ENCODE results near the gene RBMS2. TPM values are rescaled to one million over a fixed set of nuclear protein-coding genes. Genes with fewer than 3 reads are reported as not detected.

RBMS2 gene
- total RNA-seq, 1 donor from 2014 or later = 37.2 TPM

DNA sequence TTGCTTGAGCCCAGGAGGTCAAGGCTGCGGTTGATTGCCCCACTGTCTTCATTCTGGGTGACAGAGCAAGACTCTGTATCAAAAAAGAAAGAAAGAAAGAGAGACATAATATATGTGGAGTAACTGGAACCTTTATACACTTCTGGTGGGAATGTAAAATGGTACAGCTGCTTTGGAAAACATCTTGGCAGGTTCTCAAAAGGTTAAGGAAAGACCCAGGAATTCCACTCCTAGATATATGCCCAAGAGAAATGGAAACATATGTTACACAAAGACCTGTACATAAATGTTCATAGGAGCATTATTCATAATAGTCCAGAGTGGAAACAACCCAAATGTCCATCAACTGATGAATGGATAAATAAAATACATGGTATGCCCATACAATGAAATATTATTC is 7.2 kb downstream of the RBMS2 start:
- no peaks in the 10 kb centered on the region for H3K27me3 ChIP-seq (ENCODE audit: control insufficient read depth, insufficient read depth, low read length)
- H3K4me3 ChIP-seq (ENCODE audit: low read depth, low read length) = no peak overlapping the region
- DNase-seq (ENCODE audit: low read depth) = no peak
- TF ChIP-seq, protein P1, sequence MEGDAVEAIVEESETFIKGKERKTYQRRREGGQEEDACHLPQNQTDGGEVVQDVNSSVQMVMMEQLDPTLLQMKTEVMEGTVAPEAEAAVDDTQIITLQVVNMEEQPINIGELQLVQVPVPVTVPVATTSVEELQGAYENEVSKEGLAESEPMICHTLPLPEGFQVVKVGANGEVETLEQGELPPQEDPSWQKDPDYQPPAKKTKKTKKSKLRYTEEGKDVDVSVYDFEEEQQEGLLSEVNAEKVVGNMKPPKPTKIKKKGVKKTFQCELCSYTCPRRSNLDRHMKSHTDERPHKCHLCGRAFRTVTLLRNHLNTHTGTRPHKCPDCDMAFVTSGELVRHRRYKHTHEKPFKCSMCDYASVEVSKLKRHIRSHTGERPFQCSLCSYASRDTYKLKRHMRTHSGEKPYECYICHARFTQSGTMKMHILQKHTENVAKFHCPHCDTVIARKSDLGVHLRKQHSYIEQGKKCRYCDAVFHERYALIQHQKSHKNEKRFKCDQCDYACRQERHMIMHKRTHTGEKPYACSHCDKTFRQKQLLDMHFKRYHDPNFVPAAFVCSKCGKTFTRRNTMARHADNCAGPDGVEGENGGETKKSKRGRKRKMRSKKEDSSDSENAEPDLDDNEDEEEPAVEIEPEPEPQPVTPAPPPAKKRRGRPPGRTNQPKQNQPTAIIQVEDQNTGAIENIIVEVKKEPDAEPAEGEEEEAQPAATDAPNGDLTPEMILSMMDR (IDR thresholded peaks at IDR 0.05; ENCODE audit: insufficient read depth, low read length, poor library complexity, severe bottlenecking) = no peak
- H3K36me3 ChIP-seq (ENCODE audit: control insufficient read depth, insufficient read depth, low read length) = no peaks in the 10 kb centered on the region

DNA sequence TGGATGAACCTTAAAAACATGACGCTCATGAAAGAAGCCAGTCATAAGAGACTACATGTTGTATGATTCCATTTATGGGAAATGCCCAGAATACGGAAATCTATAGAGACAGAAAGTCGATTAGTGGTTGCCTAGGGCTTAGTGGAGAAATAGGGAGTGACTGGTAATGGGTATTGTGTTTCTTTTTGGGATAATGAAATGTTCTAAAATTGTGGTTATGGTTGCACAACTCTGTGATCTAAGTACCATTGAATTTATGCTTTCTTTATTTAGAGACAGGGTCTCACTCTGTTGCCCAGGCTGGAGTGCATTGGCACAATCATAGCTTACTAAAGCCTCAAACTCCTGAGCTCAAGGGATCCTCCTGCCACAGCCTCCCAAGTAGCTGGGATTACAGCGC is 8.0 kb downstream of the RBMS2 start:
- H3K27me3 ChIP-seq (ENCODE audit: control insufficient read depth, insufficient read depth, low read length) = no peaks in the 10 kb centered on the region
- H3K36me3 ChIP-seq (ENCODE audit: control insufficient read depth, insufficient read depth, low read length) = no peaks in the 10 kb centered on the region
- TF ChIP-seq, protein P1 (IDR thresholded peaks at IDR 0.05; ENCODE audit: insufficient read depth, low read length, poor library complexity, severe bottlenecking) = no peak
- no peak for DNase-seq (ENCODE audit: low read depth)
- H3K4me3 ChIP-seq (ENCODE audit: low read depth, low read length) = no peak overlapping the region

GRCh38 chr12:56530390-56531055 is 8.9 kb downstream of the RBMS2 start:
- DNase-seq (ENCODE audit: low read depth) = no peak
- no peak overlapping the region for H3K4me3 ChIP-seq (ENCODE audit: low read depth, low read length)
- no peaks in the 10 kb centered on the region for H3K36me3 ChIP-seq (ENCODE audit: control insufficient read depth, insufficient read depth, low read length)
- H3K27me3 ChIP-seq (ENCODE audit: control insufficient read depth, insufficient read depth, low read length) = no peaks in the 10 kb centered on the region
- TF ChIP-seq, protein P1 (IDR thresholded peaks at IDR 0.05; ENCODE audit: insufficient read depth, low read length, poor library complexity, severe bottlenecking) = no peak

DNA sequence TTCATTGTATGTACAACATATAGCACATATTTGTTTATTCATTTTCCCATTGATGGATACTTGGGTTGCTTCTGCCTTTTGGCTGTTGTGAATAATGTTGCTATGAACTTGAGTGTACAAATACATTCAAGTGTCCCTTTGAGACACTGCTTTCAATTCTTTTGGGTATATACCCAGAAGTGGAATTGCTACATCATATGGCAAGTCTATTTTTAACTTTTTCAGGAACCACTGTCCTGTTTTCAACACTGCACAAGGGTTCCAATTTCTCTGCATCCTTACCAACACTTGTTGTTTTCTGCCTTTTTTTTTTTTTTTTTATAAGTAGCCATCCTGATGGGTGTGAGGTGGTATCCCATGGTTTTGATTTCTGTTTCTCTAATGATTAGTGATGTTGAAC is 15.9 kb downstream of the RBMS2 start:
- TF ChIP-seq, protein P1 (IDR thresholded peaks at IDR 0.05; ENCODE audit: insufficient read depth, low read length, poor library complexity, severe bottlenecking) = no peak
- H3K36me3 ChIP-seq (ENCODE audit: control insufficient read depth, insufficient read depth, low read length) = peaks cover 1% of the 10 kb centered on the region
- no peak overlapping the region for H3K4me3 ChIP-seq (ENCODE audit: low read depth, low read length)
- H3K27me3 ChIP-seq (ENCODE audit: control insufficient read depth, insufficient read depth, low read length) = no peaks in the 10 kb centered on the region
- DNase-seq (ENCODE audit: low read depth) = no peak

GRCh38 chr12:56541631-56542030 is 20.0 kb downstream of the RBMS2 start:
- TF ChIP-seq, protein P1 (IDR thresholded peaks at IDR 0.05; ENCODE audit: insufficient read depth, low read length, poor library complexity, severe bottlenecking) = no peak
- DNase-seq (ENCODE audit: low read depth) = no peak
- H3K27me3 ChIP-seq (ENCODE audit: control insufficient read depth, insufficient read depth, low read length) = no peaks in the 10 kb centered on the region
- peaks cover 1% of the 10 kb centered on the region for H3K36me3 ChIP-seq (ENCODE audit: control insufficient read depth, insufficient read depth, low read length)
- no peak overlapping the region for H3K4me3 ChIP-seq (ENCODE audit: low read depth, low read length)

DNA sequence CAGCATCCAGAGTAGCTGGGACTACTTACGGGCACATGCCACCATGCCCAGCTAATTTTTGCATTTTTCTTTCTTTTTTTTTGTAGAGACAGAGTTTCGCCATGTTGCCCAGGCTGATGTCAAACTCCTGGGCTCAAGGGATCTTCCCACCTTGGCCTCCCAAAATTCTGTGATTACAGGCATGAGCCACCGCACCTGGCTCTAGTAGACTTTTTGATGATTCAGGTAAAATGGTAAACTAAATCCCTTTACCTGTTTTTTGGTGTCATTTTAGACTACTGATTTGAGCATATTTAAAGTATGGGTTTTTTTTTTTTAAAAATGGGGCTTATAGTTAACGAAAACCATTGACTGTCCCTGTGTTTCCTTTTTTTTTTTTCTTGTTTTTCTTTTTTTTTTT is 20.5 kb downstream of the RBMS2 start:
- Histone ChIP-seq H3K36me3 (ENCODE audit: control insufficient read depth, insufficient read depth, low read length) (peaks cover 1% of the 10 kb centered on the region), H3K4me3 (ENCODE audit: low read depth, low read length) (no peak overlapping the region), H3K27me3 (ENCODE audit: control insufficient read depth, insufficient read depth, low read length) (no peaks in the 10 kb centered on the region)
- no peak for DNase-seq (ENCODE audit: low read depth)
- TF ChIP-seq, protein P1 (IDR thresholded peaks at IDR 0.05; ENCODE audit: insufficient read depth, low read length, poor library complexity, severe bottlenecking) = no peak

All from kidney epithelial cell (primary cell).